ENCODE measurements around the gene OSMR.

Gene OSMR

GRCh38 chr5:38926121-38926520 is 80.3 kb downstream of the OSMR start:
- Histone ChIP-seq H3K4me1 (ENCODE audit: insufficient read depth, poor library complexity, severe bottlenecking) (no peaks in the 10 kb centered on the region), H3K9me3 (ENCODE audit: severe bottlenecking) (no peaks in the 10 kb centered on the region), H3K27me3 (ENCODE audit: insufficient read depth, poor library complexity, severe bottlenecking) (no peaks in the 10 kb centered on the region), H3K36me3 (ENCODE audit: low read depth) (peaks cover 97% of the 10 kb centered on the region), H3K27ac (ENCODE audit: poor library complexity, severe bottlenecking) (no peak overlapping the region), H3K4me3 (ENCODE audit: severe bottlenecking) (no peak overlapping the region)
- TF ChIP-seq CTCF (IDR thresholded peaks at IDR 0.05; ENCODE audit: poor library complexity, severe bottlenecking) = no peak
- DNase-seq (ENCODE audit: low spot score) (no peak), ATAC-seq (ENCODE audit: low read depth) (peak; percentile 37; the same call in 1 of the 3 replicates)

GRCh38 chr5:38927470-38927869 is 81.7 kb downstream of the OSMR start:
- DNase-seq (ENCODE audit: low spot score) (no peak), ATAC-seq (ENCODE audit: low read depth) (no peak)
- no peaks in the 10 kb centered on the region for H3K27me3 ChIP-seq (ENCODE audit: insufficient read depth, poor library complexity, severe bottlenecking)
- no peaks in the 10 kb centered on the region for H3K9me3 ChIP-seq (ENCODE audit: severe bottlenecking)
- no peak overlapping the region for H3K4me3 ChIP-seq (ENCODE audit: severe bottlenecking)
- H3K36me3 ChIP-seq (ENCODE audit: low read depth) = peaks cover 100% of the 10 kb centered on the region
- TF ChIP-seq CTCF (IDR thresholded peaks at IDR 0.05; ENCODE audit: poor library complexity, severe bottlenecking) = no peak
- no peak overlapping the region for H3K27ac ChIP-seq (ENCODE audit: poor library complexity, severe bottlenecking)
- H3K4me1 ChIP-seq (ENCODE audit: insufficient read depth, poor library complexity, severe bottlenecking) = no peaks in the 10 kb centered on the region

- Histone ChIP-seq H3K4me3 (ENCODE audit: severe bottlenecking) (no peak overlapping the region), H3K27me3 (ENCODE audit: insufficient read depth, poor library complexity, severe bottlenecking) (no peaks in the 10 kb centered on the region), H3K4me1 (ENCODE audit: insufficient read depth, poor library complexity, severe bottlenecking) (no peaks in the 10 kb centered on the region), H3K36me3 (ENCODE audit: low read depth) (peaks cover 100% of the 10 kb centered on the region), H3K9me3 (ENCODE audit: severe bottlenecking) (no peaks in the 10 kb centered on the region), H3K27ac (ENCODE audit: poor library complexity, severe bottlenecking) (no peak overlapping the region)
- DNase-seq (ENCODE audit: low spot score) (no peak), ATAC-seq (ENCODE audit: low read depth) (no peak)
- no peak for TF ChIP-seq CTCF (IDR thresholded peaks at IDR 0.05; ENCODE audit: poor library complexity, severe bottlenecking)
Observed at GRCh38 chr5:38929838-38930237, 84.0 kb downstream of the OSMR start.

GRCh38 chr5:38931731-38932130 is 85.9 kb downstream of the OSMR start:
- DNase-seq (ENCODE audit: low spot score) (no peak), ATAC-seq (ENCODE audit: low read depth) (no peak)
- no peak for TF ChIP-seq CTCF (IDR thresholded peaks at IDR 0.05; ENCODE audit: poor library complexity, severe bottlenecking)
- Histone ChIP-seq H3K4me1 (ENCODE audit: insufficient read depth, poor library complexity, severe bottlenecking) (no peaks in the 10 kb centered on the region), H3K4me3 (ENCODE audit: severe bottlenecking) (no peak overlapping the region), H3K27me3 (ENCODE audit: insufficient read depth, poor library complexity, severe bottlenecking) (no peaks in the 10 kb centered on the region), H3K9me3 (ENCODE audit: severe bottlenecking) (no peaks in the 10 kb centered on the region), H3K27ac (ENCODE audit: poor library complexity, severe bottlenecking) (no peak overlapping the region), H3K36me3 (ENCODE audit: low read depth) (peaks cover 100% of the 10 kb centered on the region)

GRCh38 chr5:38932854-38933408 is 87.1 kb downstream of the OSMR start:
- DNase-seq (ENCODE audit: low spot score) (no peak), ATAC-seq (ENCODE audit: low read depth) (no peak)
- no peak for TF ChIP-seq CTCF (IDR thresholded peaks at IDR 0.05; ENCODE audit: poor library complexity, severe bottlenecking)
- no peaks in the 10 kb centered on the region for H3K4me1 ChIP-seq (ENCODE audit: insufficient read depth, poor library complexity, severe bottlenecking)
- H3K9me3 ChIP-seq (ENCODE audit: severe bottlenecking) = no peaks in the 10 kb centered on the region
- no peaks in the 10 kb centered on the region for H3K27me3 ChIP-seq (ENCODE audit: insufficient read depth, poor library complexity, severe bottlenecking)
- H3K4me3 ChIP-seq (ENCODE audit: severe bottlenecking) = no peak overlapping the region
- peaks cover 98% of the 10 kb centered on the region for H3K36me3 ChIP-seq (ENCODE audit: low read depth)
- H3K27ac ChIP-seq (ENCODE audit: poor library complexity, severe bottlenecking) = no peak overlapping the region
